CD4-positive, alpha-beta T cell treated with Interleukin-15 for 1 hour (primary cell): ENCODE measurements around the gene RLBP1.

Source experiments
- DNase-seq: peaks from one replicate; pipeline ENCODE4 v3.0.0-alpha.2; 2020

Gene RLBP1

DNA sequence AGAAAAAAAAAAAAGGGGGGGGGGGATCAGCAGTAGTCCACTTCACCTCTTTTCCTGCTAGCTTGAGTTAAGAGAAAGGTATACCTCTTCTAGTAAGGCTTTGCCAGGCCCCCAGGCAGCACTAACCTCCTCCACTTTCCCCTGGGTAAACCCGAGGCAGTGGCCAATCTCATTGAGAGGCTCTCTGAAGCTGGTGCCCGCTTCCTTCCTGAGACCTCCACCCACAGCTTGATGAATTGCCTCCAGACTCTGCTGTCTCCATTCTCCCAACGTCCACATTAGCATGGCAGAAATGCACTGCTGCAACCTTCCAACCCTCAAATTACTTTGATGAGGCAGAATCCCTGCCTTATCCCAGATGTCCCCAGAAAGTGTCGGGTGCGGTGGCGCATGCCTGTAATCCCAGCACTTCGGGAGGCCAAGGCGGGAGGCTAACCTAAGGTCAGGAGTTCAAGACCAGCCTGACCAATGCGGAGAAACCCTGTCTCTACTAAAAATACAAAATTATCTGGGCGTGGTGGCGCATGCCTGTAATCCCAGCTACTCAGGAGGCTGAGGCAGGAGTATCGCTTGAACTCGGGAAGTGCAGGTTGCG, 15.3 kb downstream of the RLBP1 start:
- no peak for DNase-seq

DNA sequence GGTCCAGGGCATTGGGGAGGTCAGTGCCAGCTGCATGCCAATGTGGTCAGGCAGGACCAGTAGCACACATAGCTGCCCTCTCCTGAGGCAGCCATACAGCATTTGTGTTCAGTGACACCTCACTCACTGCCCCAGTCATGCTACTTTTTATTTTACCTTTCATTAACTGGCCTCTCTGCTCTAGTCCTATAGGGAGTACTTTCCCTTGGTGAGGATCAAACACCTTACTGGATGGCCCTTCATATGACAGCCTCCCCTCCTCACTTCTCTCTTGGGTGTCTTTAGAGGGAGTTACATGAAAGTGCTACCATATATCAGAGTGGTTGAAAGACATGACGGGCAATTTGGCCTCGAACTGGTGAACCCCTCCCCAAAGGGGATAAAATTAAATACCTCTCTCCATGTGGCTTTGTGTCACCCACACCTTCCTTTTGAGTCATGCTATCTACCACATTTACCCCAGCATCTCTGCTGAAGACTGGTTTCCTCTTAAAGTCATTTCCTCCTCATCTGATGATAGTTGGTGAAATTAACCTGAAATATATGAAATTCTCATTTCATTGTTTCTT, 17.6 kb downstream of the RLBP1 start:
- no peak for DNase-seq

DNA sequence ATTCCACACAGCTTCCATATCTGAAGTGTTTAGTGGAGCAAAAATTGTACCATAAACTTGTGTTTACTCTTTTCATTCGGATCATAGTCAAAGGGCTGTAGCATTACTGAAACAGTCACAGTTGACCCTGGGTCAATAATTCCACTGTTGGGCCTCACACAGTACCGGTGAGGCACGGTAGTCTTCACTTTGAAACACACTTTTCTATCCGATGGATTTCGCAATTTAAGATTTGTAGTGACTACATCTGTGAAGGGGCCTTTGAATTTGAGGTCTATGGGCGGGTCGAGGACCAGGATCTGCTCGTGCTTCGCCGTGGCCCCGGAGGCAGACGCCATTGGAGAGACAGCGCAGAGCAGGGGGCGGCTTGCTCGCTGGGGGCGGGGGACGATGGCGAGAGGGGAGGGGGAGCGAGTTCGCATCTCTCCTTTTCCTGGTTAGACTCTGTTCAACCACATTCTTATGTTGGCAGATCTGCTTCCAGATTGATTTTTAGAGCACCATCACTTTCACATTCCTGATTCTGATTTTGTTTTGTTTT, 19.8 kb downstream of the RLBP1 start:
- DNase-seq = no peak

DNA sequence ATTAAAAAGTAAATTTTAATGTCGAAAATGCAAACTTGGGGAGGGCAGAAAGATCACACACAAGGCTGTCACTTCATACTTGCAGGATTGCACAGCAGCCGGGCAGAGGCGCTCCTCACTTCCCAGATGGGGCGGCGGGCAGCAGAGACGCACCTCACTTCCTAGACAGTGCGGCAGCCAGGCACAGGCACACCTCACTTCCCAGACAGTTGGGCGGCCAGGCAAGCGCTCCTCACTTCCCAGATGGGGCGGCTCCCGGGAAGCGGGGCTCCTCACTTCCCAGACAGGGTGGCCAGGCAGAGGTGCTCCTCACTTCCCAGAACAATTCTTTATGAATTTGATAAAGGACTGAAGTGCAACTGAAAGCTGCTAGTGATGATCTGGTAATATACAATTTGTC, 21.2 kb downstream of the RLBP1 start:
- no peak for DNase-seq

DNA sequence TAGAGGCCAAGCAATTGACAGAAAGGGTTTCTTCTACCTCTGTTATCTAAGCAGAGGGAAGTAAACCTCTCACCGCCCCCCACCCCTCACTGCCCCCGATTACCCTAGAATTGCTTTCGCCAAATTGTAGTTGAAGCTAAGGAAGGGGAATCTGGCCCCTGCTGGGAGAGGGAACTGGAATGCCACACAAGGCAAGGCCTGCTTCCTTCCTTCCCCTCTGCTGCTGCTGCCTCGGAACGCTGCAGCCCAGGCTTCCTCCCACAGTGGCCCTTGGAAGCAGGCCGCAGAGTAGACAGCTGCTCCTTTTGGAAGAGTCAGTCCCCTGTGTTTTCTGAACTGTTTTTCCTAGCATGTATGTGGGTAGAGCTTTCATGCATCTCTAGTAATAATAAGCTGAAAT, 21.6 kb downstream of the RLBP1 start:
- DNase-seq = no peak

DNA sequence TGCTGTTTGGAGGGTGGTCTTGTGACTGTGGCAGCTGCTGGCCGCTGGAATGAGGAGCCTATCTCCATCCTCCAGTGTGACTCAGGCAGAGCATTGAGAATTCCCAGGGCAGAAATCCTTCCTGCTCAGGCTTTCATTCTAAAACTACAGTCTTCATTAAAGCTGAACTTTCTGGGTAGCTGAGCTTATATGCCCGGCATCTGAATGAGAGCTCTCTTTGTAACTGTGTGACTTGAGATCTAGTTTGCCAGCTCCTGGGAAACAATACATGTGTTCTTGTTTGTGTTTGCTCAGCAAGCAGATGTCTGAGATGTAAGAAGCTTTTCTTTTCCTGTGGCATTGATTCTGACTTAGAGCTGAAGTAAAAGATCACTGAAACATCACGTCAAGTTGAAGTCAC, 22.4 kb downstream of the RLBP1 start:
- DNase-seq = no peak

DNA sequence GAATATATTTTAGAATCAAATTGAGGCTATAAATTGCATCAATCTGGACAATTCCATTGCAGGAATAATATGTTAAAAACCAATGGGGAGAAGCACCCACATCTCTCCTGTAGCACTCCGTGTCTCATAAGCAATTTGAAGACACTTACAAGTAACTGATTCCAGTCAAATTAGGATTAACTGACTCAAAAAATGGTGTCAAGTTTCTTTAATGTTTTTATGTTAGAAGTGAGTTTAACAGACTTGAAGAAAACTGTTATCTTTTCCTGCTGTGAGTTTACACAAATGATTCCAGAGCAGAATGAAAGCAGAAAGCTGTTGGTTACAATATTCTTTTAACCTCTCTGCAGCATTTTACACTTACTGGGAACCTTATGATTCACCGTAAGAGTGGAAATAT, 23.2 kb downstream of the RLBP1 start:
- no peak for DNase-seq

DNA sequence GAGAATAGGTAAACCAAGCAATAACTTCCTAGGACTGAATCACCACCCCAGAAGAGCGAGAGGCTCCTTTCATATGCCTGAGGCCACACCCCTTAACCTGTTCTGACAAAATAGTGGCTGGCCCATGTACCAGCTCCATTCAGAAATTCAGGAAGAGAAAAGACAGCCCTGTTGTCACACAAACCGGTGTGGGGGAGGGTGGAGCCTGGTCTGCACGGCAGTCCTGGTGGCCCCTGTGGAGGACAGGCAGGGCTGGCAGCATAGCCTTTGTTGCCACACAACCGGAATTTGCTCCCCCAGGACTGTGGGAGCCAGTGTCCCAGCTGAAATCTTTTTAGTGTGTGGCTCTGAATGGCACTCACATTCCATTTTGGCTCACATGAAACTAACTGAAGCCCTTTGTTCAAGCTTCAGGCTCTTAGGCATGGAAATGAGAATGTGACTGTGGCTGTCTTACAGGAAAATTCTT, 23.8 kb downstream of the RLBP1 start:
- no peak for DNase-seq

DNA sequence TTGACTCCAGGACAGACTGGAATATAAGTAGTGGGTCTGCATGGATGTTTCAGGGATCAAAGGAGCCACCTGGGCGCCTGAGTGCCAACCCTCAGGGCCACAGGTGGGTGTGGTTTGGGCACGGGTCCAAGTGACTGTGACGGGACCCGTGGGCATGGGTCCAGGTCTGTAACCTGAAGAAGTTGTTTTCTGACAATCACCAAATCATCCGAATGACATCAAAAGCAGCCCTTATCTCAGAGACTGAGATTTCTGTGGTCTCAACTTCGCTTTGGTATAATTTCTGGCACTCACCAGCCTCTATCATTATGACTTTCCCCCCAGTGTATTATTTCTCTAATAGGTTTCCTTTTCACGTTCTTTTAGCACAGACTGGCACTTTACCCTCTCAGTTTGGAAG, 24.4 kb downstream of the RLBP1 start:
- no peak for DNase-seq

DNA sequence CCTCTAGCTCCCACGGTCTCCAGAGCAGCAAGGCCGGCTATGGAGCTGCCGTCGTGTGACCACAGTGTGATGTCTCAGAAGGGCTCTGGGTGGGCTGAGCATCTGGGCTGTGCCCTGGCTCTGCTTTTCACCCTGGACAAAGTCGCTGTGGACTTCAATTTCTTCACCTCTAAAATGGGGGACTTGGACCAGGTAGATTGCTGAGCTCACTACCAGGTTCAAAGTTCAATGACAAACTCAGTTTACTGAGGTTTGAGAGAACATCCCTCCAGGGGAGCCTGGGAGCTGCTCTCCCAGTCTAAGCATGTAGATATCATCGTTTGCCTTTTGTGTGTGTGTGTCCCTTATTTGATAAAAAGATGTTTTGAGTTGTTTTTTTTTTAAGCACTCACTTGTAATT, 25.1 kb downstream of the RLBP1 start:
- no peak for DNase-seq

DNA sequence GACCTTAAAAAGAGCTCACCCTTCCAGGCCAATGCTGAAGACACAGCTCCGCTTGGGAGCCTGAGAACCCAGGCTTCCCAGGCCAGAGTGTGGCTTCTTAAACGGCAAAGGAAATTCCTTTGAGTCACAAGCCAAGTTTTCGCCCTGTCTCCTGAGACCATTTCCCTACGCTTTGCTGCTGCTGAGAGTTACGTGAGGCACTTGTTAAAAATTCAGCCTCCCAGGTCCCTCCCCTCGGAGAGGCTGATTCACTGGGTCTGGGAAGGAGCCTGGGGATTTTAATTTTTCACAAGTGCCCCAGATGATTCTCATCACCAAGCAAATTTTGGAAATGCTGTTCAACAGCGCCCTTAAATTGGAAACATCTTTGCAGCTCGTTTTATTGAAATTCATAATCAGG, 25.5 kb downstream of the RLBP1 start:
- DNase-seq = no peak

DNA sequence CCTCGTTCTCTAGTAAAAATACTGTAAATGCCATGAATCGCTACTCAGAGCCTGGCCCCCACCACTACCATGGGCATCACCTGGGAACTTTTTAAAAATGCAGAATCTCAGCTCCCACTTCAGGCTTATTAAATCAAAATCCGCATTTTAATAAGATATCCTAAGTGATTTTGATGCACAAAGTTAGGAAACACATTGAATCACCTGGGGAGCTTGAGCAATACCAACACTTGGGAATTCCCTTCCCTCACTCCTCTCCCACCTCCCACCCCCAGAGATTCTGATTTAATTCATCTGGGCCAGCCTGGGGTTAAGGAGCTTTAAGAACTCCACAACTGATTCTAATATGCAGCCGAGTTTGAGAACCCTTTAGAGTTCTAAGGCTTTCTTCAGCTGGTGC, 26.8 kb downstream of the RLBP1 start:
- no peak for DNase-seq

DNA sequence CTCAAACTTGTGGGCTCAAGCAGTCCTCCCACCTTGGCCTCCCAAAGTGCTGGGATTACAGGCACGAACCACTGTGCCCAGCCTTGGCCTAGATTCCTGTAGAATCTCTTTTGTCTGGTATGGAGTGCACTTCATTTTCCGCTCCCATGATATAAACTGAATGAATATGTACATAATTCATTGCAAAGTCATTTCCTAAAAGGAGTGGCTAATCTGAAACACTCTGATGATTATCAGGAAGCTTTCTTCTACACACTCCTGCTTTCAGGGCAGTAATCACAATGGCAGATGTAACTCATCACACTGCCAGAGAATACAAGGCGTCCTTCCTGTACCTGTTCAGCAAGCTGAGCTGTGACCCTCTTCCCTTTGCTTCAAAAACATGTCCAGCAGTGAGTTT, 28.6 kb downstream of the RLBP1 start:
- no peak for DNase-seq

DNA sequence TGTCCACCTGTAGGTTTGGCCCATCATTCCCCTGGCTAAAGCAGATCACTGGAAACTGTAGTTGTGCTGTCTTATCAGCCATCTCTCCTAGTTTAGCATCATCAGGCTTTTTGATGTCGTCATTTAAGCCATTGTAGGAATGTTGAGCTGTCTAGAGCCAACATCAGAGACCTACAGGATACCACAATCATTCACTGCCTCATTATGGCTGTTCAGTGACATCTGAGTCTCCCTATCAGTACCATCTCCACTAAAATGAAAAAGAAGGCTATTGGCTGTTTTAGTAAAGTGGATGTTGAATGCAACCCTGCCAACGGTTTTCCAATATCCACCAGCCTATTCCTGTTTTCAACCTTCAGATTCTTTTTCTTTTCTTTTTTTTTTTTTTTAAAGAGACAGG, 29.2 kb downstream of the RLBP1 start:
- DNase-seq = no peak

DNA sequence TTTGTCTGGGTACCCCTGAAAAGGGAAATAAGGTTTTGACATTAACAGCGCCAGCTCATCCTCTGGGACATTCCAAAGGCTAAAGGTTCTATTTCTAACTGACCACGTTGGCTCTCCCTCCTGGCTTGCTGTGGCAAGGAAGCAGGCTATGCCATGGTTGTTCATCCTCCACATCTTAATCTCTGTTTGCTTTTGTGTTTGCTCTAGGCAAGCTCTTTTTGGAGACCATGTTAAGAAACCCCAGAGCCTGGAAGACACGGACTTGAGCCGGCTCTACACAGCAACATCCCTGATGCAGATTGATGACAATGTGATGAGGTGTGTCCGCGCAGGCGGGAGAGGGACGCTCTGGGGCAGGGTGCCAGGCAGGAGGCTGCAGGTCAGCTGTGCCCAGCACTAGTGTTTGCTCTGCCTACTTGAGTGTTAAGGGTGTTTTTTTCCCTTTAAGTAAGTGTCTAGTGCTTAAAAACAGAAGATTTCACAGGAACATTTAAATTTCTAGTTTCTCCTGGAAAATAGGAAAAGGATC, 33.3 kb downstream of the RLBP1 start:
- DNase-seq = no peak

DNA sequence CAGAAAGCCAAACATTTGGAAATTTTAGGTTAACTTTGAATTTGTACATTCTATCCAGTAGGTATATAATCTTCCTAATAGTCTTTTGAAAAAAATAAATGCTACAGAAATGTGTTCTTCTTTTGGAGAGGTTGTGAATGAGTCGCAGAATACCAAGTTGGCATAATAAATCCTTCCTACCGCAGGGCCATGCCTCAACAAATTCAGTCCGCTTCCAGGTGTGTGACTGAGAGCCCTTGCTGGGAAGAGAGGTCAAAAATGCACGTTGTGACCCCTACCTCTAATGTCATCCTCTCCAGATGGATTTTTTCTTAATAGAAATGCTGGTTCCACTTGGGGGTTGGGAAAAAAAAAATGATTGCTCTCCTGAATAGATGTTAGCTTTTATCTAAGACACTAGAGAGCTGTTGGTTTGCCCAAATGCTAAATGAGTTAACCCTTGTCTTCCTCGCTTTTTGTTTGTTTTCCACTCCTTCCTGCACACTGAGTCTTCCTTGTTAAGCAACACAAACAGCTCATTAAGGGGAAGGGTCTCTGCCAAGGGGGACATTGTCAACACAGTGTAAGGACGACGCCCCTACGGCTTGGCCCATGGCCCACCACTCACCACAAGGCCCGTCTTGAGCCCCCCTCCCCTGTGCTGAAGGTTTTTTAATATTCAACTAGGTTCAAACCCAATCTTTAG, 33.9 kb downstream of the RLBP1 start:
- no peak for DNase-seq

DNA sequence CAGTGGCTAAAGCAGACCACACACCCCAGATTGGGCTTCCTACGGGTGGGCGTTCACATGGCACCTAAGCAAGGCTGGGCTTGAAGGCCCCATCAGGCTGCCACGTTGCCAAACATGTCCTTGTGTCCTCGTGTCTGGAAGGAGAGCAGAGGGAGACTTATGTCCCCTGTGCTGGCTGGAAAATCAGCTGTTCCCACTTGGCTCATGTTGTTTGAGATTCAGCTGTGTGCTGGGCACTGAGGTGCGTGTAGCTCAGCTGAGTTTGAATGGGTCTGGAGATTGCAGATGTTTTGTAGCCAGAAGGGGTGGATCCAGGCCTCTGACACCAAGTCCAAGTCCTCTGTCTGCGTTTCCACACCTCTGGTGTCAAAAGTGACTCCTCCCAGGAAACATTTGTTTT, 34.6 kb downstream of the RLBP1 start:
- DNase-seq = no peak

DNA sequence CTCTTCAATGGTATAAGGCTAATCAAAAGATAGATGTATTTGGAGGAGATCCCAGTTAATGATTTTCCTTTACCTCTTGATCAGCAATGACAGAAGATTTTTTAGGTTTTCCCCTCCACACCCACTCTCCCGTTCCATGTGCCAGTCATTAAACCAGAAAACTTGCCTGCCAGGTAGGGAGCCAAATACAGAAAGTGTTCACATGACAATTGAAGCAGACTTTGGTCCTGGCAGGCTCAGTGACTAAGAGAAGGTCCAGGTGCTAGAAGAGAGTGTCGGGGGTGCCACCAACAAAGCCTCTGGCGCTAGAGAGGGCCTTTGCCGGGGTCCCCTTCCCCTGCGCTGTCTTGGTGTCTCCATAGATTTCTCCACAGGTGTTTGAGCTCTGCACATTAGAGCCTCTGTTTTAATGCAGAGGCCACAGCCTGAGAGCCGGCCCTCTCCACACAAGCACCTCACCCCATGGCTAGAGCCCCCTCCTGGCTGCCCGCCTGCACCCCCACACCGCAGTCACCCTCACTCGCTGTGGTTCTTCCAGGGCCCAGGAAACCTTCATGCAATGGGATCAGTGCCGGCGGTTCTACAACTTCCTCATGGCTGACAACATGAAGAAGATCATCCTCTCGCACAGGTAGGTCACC, 36.4 kb downstream of the RLBP1 start:
- DNase-seq = no peak

DNA sequence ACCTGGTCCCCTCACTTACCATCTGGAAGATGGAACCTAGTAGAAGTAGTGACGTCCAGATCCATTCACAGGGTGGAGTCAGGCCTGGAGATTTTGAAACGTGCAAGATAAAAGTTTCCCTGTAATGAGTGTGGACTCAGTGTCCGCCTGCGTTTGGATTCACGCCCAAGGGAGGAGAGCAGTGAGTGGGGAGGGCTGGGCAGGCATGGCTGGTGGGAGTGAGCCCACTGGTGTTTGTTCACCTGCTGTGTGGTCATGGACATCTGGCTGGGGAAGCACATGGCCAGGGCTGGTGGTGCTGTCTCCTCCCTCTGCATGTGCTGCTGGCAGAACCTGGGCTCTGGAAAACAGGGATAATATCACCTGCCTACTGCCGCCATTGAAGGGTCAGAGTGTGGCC, 37.0 kb downstream of the RLBP1 start:
- DNase-seq = no peak

DNA sequence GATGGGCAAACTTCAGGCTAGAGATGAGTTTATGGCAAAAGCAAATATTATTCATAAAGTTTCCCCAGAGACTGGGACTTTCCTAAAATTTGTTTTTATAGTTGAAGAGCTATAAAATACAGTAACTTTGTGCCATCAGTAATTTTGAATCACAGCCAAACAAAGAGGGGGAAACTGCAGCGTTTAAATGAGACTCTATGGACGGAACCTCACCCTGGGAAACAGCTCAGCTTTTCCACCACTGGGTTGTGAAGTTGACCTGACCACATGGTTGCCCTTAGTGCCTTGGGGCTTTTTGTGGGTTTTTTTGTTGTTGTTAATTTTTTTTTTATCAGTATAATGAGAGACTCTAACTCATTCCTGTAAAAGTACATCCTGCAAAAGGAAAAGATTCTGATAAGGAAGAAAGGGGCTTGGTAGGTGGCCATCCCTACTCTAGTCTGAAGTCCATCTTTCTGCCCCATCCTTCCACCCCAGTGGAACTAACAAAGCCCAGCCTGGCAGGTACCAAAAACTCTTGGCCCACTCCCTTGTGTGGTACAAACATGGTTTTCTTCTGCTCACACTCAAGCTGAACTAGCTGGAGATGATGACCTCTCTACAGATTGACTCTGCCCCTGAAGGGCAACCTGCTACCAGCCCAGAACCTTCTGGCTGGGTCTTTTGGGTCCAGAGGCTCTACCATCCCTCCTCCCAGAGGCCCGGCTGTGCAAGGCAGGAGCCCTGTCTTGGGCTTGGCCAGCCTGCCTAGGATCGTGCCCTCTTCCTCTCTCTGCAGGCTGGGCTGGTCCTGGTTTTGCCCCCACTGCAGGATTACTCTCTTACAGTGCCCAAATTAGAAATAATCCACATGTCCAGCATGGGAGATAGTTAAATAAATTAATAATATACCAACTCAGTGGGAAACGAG, 41.2 kb downstream of the RLBP1 start:
- DNase-seq = no peak

DNA sequence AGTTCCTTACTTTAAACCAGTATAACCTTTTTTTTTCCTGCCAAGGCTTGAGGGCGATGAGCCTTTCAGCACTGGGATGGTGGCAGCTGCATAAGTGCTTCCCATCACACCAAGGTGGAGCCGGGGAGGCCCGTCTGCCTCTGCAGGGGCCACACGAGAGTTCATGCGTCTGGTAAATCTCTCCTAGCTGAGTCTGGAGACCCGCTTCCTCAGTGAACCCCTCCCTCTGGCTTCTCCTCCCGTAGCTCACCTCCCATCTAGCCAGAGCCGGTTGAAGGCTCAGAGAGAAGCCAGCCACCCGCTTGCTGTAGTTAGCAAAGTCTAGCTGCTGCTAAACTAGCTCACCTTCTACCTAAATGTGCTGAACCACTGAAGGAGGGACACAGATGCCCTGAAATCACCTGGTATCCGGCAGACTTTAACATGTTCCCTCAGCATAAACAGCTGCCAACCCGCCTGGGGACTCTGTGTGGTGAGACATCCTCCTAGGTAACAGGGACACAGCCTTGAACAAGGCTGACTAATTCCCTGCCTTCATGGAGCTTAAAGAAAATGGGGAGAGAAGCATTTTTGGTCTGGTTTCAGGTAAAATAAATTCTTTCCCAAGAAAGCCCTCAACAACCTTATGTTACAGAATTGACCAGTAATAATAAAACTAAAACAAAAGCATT, 42.9 kb downstream of the RLBP1 start:
- no peak for DNase-seq
